Measurements from ENCODE around the gene MDGA2.

DNA sequence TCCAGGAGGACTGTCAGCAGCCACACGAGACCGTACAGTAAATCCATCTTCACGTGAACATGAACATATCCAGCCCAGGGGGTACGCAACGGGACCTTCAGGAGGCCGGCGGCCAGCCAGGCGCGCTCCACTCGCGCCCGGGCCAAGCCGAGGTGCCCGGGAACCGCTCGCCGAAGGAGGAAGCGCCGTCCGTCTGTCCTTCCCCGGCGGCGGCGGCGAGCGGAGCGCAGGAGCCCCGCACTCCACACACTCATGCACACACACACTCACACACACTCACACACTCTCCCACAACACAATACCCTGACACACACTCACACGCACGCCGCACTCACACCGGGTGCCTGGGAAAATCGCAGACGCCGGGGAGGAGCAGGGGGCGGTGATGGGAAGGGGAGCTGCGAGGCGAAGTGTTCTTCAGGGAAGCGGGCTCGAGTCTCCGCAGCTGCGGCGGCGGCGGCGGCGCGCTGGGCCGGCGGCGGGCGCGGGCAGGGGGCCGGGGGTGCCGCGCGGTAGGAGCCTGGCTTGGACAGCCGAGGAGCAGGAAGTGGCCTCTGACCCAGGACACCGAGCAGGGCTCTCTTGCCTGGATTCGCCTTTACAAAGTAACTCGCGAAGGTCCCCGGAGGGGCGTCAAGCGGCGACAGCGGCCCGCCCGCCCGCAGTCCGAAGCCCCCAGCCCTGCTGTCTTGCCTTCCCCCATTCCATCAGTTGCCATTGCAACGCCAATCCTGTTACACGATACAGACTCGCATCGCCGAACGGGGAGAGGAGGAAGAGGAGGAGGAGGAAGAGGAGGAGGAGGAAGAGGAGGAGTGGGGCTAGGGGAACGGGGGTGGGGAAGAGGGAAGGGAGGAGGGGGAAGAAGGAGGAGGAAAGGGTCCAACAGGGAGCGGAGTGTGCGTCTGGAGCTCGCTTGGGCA lies 601 bp downstream of the MDGA2 start:
- TF ChIP-seq POLR2A (IDR thresholded peaks at IDR 0.05), result no peak
- TF ChIP-seq, protein P1, sequence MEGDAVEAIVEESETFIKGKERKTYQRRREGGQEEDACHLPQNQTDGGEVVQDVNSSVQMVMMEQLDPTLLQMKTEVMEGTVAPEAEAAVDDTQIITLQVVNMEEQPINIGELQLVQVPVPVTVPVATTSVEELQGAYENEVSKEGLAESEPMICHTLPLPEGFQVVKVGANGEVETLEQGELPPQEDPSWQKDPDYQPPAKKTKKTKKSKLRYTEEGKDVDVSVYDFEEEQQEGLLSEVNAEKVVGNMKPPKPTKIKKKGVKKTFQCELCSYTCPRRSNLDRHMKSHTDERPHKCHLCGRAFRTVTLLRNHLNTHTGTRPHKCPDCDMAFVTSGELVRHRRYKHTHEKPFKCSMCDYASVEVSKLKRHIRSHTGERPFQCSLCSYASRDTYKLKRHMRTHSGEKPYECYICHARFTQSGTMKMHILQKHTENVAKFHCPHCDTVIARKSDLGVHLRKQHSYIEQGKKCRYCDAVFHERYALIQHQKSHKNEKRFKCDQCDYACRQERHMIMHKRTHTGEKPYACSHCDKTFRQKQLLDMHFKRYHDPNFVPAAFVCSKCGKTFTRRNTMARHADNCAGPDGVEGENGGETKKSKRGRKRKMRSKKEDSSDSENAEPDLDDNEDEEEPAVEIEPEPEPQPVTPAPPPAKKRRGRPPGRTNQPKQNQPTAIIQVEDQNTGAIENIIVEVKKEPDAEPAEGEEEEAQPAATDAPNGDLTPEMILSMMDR (IDR thresholded peaks at IDR 0.05), result no peak

Data from Peyer's patch (tissue), 4 donors.